T-helper 2 cell (primary cell): ENCODE measurements around the gene LRRC74B.

ENCODE experiments used
- DNase-seq, 5 experiments: peaks; one replicate each; pipeline versions ENCODE4 v3.0.0 to v3.0.0-alpha.2; 2012 to 2022

LRRC74B gene

DNA sequence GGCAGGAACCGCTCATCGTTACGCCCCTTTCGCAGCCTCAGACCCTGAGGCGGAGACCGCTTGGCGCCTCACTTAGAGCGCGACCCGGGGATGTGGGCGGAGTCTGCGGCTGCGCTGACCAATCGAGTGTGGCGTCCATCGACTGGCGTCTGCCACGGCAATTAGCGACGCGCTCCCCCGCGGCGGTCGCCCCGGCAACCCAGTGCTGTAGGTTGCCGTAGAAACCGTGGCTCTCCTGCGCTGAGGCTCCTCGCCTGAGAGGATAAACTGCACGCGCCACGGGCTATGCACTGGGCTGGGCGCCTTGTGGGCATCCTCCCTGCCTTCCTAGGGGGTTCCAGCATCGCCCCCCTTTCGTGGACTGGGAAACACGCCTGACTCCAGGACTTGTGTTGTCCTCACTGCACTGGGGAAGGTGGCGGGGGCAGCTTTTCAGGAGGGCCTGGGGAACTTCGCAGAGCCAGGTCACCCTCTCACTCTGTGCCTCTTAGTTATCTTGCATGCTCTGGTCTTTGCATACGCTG, 31.5 kb upstream of the LRRC74B start:
- DNase-seq: peak; percentile 54 to 90 (median 75)

DNA sequence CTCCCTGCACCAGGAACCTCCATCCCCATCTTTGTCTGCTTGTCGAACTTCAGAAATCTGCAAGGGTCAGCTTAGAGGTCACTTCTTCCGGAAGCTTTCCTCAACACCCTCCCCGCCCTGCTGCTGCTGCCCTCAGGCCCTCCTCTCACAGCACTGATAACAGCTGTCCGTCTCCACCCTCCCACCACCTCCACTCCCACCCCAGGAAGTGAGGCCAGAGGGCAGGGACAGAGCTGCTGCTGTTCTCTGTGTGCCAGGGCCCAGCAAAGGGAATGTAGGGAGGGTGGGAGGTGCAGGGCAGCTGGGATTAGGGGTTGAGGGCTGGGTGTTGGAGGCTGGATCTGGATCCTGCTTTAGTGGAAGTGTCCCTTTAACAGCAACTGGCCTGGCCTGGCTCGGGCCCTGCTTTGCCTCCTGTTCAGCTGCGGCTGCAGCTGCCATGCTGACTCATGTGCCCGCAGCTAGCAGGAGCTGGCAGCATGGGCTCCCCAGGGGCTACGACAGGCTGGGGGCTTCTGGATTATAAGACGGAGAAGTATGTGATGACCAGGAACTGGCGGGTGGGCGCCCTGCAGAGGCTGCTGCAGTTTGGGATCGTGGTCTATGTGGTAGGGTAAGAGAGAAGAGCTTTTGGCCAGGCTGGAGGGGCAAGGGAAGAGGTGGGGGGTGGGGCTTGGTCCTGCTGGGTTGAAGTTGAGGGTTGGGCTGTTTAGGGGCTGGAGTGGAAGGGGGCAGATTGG, 30.9 kb upstream of the LRRC74B start, which contains the start of gene P2RX6:
Gene P2RX6, plus strand, starts transcription at position 440 of the 740 bp plus-strand sequence. Its CDS starts 10 bp downstream, at position 450.
- DNase-seq: no peak

DNA sequence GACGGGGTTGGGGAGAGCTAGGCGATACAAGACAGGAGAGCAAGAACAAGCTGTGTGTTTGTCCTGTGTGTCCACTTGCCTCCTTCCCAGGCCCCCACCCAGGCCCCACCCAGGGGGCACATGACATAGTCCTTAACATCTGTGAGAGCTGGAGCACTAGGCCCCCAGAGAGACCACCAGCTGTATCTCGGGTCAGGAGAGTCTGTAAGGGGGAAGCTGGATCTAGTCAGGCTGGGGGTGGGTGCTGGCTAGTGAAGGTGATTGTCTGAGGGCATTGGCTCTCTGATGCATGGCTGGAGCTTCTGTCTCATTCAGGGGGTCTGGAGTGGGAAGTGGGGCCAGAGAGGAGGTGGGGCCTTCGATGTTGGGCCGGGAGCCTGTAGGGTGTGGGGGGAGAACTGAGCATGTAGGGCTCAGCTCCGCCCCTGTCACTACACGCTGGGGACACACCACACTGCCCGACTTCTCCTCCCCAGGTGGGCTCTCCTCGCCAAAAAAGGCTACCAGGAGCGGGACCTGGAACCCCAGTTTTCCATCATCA, 30.2 kb upstream of the LRRC74B start:
- DNase-seq: no peak

DNA sequence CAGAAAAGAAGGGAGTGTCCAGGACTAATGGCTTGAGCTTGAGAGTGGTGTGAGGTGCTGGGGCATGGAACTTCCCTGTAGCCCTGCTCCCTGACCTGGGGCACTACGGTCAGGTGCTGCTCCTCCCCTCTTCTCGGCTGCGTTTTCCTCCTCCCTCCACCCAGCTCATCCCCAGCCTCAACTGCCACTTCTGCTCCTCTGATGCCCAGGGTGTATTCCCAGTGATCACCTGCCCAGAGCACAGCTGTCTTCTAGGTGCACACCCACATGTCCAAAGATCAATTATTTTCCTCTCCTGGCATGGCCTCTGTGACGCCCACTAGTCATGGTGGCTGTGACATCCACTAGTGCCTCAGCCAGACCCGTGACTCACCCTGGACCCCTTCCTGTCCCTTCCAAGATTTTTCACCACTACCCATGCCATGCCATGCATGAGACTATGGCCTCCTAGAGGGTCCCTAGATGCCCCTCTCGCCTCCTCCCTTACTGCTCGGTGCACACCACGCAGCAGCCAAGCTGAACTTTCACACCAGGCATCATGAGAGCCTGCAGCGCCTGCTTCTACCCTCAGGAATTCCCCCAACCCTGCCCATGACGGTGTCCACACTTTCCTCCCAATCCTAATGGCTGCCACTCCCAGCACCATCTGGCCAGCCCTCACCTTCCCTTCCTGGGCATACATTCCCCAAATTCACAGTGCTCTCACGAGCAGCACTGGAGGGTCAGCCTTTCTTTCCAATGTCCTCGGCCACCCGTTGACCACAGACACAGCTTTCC, 28.9 kb upstream of the LRRC74B start:
- DNase-seq: no peak

DNA sequence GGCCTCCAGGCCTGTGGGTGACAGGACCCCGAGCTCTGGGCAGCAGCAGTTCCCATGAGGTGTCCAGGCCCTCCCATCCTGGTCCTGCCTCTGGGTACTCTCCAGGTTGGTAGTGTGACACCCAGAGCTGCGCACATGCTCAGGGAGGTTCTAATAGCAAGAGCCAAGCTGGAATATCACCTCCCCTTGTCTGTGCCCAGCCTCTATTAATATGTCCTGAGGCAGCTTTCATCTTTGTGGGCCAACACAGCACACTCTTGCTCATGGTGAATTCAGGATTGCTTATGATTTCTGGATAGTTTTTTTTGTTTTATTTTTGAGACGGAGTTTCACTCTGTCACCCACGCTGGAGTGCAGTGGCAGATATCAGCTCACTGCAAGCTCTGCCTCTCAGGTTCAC, 27.4 kb upstream of the LRRC74B start:
- DNase-seq: no peak

DNA sequence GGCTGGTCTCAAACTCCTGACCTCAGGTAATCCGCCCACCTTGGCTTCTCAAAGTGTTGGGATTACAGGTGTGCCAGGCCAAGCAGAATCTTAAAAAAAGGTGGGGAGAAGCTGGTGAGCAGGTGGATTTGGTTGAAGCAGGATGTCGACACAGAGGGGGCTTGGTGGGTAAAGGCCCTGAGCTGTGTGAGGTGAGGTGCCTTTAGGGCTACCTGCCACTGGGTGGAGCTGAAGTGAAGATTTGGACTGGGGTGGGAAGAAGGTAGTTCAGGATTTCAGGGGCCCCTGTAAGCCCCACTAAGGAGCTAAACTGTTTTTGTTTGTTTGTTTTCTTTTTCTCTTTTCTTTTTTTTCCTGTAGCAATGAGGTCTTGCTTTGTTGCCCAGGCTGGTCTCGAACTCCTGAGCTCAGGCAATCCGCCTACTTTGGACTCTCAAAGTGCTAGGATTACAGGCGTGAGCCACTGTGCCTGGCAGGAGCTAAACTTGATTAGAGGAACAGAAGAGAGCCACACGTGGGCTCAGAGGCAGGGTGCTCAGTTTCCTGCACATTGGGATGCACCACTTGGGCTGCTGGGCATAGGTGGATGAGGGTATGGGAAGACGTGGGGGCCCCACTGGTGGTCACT, 24.8 kb upstream of the LRRC74B start:
- DNase-seq: peak in 1 of 5 experiments; percentile 16

DNA sequence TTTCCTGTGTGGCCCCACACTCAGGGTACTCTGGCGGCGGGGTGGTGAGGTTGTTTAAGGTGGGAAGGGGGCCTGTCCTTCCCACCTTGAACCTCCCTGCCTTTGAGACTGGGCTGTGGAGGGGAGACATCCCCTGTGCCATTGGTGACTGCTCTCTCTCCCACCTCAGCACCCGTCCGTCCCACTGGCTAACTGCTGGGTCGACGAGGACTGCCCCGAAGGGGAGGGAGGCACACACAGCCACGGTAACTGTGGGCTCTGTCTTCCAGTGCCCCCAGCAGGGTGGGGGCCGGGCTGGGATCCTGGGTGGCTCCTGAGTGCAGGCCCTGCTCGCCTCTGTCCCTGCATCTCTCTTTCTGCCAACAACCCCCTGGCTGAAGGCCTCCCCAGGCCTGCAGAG, 23.2 kb upstream of the LRRC74B start:
- DNase-seq: no peak

DNA sequence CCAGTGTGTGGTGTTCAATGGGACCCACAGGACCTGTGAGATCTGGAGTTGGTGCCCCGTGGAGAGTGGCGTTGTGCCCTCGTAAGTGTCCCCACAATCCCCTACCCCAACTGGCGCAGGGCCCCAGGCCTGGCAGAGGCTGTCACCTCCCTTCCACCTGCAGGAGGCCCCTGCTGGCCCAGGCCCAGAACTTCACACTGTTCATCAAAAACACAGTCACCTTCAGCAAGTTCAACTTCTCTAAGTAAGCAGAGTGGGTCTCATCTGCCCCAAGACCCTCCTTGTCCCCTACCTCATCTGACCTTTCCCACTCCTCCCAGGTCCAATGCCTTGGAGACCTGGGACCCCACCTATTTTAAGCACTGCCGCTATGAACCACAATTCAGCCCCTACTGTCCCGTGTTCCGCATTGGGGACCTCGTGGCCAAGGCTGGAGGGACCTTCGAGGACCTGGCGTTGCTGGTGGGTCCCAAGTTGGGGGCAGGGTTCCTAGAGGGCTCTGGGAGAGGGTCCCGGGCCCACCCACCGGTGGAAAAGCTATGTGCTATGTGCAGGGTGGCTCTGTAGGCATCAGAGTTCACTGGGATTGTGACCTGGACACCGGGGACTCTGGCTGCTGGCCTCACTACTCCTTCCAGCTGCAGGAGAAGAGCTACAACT, 22.7 kb upstream of the LRRC74B start:
- DNase-seq: no peak

DNA sequence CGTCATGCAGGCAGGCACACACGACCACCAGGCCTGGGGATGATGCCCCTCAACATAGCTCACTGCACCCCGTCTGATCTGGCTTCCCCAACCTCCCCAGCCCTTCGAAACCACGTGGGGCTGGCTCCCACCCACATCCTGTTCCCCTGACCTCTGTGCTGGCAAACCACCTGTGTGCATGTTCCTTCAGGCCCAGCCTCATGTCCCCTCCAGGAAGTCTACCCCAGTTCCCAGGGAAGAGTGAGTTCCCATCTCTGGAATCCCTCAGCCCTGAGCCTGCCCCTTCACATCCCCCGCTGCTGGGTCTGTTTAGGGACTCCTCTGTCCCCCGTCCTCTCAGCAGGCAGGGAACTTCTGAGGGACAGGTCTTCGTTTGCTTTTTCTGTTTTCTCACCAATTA, 20.5 kb upstream of the LRRC74B start:
- DNase-seq: peak in 1 of 5 experiments; percentile 45

DNA sequence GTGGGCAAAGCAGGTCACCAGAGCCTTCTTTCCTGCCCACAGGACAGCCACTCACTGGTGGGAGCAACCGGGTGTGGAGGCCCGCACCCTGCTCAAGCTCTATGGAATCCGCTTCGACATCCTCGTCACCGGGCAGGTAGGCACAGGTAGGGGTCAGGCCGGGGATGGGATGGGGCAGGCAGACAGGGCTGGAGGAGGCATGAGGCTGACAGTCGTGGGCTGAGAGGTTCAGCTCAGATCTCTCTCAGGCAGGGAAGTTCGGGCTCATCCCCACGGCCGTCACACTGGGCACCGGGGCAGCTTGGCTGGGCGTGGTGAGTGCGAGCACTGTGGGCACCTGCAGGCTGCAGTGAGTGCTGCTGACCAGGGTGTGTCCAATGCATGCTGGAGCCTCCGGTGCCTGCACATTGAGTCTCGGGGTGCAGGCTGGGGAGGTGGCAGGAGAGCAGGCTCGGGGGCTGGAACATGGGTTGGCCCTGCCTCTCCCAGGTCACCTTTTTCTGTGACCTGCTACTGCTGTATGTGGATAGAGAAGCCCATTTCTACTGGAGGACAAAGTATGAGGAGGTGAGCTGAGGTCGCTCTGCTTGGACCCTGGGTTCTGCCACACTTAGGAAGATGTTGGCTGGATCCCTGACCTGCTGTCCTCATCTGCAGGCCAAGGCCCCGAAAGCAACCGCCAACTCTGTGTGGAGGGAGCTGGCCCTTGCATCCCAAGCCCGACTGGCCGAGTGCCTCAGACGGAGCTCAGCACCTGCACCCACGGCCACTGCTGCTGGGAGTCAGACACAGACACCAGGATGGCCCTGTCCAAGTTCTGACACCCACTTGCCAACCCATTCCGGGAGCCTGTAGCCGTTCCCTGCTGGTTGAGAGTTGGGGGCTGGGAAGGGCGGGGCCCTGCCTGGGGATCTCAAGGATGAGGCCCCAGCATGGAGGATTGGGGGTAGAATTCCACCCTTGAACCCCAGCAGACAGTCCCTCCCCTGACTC, 19.7 kb upstream of the LRRC74B start:
- no peak for DNase-seq

DNA sequence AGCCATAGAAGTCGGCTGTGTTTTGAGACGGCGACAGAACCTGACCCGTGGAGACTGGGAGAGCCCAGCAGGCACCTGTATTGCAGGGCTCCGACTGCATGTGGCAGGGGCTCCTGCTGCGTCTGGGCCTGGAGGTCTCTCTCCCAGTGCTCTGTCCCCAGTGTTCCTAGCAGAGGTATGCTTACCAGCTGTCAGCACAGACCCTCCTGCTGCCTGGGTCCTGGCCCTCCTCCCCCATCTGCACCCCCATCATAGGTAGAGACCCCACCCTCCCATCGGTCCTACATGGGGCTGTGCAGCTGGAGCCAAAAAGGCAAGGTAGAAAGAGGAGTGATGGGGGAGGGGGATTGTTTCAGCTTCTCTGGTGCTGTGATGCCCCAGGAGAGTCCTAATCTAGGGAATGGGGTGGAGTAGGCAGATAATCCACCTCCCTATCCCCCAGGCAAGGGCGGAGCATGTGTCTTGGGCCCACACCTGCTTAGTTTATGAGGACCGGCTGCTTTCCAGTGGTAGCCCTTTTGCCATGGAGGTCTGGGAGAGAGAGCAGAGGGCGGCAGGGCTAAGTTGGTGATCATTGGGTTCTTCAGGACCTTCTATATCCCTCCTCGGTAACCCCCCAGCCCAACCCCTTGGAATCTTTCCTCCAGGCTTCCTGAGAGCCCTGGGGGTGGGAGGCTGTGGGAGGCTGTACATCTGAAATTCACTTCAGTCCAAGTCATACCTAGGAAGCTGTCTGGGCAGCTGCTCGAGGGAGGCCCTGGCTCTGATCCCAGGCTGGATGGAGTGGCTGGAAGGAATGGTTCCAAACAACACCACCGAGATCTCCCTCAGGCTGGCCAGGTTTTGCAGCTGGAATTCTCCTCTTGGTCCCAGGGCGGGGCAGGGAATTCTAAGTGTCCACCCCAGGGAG, 18.7 kb upstream of the LRRC74B start:
- DNase-seq: no peak

DNA sequence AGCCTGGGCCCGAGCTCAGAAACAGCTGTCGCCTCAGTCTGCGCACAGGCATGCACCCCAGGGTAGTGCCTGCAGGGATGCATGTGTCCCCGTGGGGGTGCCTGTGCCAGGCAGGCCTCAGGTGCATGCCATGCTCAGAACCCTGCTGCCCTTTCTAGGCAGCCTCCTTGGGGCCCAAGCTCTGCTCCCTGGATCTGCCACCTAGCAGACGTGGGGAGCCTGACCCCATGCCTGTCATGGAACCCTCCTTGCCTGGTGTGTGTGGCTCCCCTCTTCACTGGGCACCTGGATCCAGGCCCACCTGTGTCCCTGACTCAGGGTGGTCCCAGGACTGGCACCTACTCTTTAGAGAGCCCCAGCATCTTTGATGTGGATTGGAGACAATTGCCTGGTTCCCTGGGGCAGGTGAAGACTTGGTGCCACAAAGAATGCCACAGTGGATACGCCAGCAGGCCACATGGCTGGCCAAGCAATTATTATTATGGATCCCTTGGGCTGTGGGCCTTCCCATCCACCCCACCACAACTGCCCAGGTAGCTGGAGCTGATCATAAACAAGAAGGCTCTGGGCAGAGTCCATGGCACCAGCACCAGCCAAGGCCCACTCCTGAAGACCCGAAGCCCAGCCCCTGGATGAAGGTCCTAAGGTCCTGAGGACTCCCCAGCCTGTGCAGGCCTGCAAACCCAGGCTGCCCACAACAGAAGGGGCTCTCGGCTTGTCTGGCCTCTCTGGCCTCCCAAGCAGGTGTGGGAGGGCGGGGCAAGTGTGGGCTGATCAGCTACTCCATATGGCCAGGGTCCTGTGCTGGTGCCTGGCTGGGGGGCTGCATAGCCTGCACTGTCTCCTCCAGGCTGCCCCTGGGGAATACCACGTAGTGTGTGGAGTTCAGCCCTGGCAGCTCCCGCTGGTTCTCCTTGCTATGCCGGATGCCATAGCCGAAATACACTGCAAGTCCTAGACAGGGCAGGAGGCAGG, 17.2 kb upstream of the LRRC74B start:
- DNase-seq: no peak

DNA sequence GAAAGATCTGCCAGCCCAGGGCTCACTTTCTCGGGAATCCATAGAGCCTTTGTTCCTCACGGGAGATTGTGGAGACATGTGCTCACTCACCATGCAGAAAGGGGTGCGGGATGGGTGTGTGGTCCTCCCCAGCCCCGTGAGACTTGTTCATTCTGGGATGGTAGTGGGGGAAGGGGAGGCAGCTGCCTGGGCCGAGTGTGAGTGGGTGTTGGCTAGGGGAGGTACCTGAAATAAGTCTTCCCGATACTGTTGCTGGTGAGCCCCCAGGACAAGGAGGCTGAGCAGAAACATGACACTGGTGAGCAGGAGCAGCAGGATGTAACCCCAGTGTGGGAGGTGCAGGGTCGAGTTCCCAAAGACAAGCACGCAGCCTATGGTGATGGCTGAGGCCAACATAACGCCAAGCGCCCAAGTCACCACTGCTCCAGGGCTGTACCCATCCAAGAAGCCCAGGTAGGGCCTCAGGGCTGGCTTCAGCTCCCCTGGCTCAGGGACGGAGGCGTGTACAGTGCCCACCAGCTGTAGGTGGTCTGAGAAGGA, 16.2 kb upstream of the LRRC74B start:
- no peak for DNase-seq

DNA sequence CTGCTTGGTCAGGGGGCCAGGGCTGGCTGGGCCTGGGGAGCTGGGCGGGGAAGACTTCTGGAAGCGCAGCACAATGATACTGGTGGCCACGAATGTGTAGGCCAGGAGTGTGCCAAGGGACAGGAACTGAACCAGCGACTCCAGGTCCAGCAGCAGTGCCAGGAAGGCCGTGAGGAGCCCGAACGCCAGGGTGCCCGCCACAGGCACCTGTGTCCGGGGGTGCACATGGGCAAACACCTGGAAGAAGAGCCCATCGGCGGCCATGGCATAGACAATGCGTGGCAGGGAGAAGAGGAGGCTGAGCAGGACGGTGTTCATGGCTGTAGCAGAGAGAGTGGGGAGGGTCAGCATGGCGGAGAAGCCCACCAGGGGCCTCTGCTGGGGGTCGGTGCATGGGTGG, 15.7 kb upstream of the LRRC74B start:
- no peak for DNase-seq

DNA sequence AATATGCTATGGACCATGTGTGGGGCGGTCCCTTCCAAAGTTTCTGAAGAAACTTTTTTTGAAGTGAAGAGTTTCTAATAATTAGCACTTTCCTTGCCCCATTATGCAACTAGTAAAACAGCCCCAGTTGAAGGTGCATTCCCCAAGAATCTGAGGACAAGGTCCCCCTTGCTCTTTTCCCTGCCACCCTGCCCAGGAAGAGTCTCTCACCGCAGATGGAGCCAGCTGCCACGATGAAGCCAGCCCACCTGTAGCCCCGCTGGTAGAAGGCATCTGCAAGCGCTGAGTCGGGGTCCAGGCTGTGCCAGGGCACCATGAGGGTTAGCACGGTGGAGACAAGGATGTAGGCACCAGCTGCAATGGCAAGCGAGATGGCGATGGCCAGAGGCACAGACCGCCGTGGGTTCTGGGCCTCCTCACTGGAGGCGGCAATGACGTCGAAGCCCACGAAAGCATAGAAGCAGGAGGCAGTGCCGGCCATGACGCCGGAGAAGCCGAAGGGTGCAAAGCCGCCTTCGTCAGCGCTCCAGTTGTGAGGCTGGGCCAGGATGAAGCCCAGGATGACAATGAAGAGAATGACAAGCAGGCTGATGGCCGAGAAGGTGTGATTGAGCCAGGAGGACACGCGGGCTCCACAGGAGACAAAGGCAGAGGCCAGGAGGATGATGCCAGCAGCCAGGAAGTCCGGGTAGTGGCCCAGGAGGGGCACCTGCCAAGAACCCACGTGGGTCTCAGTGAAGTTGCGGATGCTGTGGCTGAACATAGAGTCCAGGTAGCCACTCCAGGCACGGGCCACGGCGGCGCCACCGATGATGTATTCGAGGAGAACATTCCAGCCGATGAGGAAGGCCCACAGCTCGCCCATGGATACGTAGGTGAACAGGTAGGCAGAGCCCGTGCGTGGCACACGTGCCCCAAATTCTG, 14.9 kb upstream of the LRRC74B start:
- no peak for DNase-seq

DNA sequence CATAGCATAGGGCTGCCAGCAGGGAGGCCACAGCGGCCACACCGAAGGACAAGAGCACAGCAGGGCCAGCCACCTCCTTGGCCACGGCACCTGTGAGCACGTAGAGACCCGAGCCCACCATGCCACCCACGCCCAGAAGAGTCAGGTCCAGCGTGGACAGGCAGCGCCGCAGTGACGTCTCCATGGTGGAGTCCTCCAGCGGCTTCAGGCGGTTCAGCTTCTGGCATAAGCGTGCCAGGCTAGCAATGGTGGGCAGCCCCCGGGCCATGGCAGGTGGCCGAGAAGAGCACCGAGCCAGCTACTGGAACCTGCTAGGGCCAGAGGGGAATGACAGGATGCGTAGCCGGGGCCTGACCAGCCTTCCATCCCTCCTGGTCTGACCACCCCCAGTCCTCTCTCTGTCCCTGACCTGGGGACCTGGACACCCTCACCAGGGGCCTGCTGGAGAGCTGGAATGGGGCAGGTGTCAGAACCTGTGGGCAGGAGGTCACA, 14.2 kb upstream of the LRRC74B start:
- no peak for DNase-seq
